Mucosa of stomach (tissue), 1 donor: ENCODE results near the gene USP20.

Experiments used
- H3K27me3 ChIP-seq: one replicate; pipeline ENCODE4 v1.7.0; 2013; ENCODE audit warnings: mild to moderate bottlenecking, low read length; ENCODE audit not compliant: control insufficient read depth, insufficient read depth
- H3K36me3 ChIP-seq: one replicate; pipeline ENCODE4 v1.7.0; 2013; ENCODE audit warnings: low read length; ENCODE audit not compliant: control insufficient read depth, insufficient read depth
- H3K4me1 ChIP-seq: one replicate; pipeline ENCODE4 v1.7.0; 2013; ENCODE audit warnings: mild to moderate bottlenecking, low read length; ENCODE audit not compliant: control insufficient read depth, insufficient read depth
- H3K4me3 ChIP-seq: one replicate; pipeline ENCODE4 v1.7.0; 2013; ENCODE audit warnings: low read length
- H3K9ac ChIP-seq: one replicate; pipeline ENCODE4 v1.7.0; 2013; ENCODE audit warnings: mild to moderate bottlenecking, low read length, moderate library complexity
- H3K9me3 ChIP-seq: one replicate; pipeline ENCODE4 v1.7.0; 2013; ENCODE audit warnings: mild to moderate bottlenecking, low read length, moderate library complexity; ENCODE audit not compliant: control insufficient read depth
- donor health status: Pancreatic carcinoma.

USP20 gene

DNA sequence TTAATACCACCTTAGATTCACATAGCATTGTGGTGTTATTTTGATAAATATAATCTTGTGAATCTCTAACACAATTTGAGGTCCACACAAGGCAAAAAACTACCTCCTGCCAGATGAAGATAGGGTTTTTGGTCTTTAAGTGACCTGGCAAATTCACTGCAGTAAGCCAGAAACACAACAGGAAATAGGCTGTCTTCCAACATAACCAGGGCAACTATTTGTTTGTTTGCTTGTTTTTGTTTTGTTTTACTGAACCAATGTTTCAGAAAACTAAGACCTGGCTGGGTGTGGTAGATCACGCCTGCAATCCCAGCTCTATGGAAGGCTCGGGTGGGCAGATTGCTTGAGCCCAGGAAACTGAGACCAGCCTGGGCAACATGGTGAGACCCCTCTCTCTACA lies 95.5 kb downstream of the USP20 start:
- Histone ChIP-seq H3K9ac (no peak overlapping the region), H3K4me3 (no peak overlapping the region), H3K36me3 (no peaks in the 10 kb centered on the region), H3K27me3 (no peaks in the 10 kb centered on the region), H3K9me3 (no peaks in the 10 kb centered on the region), H3K4me1 (peaks cover 9% of the 10 kb centered on the region)
